ENCODE measurements around the gene KCNF1. TPM values are rescaled to one million over a fixed set of nuclear protein-coding genes. Genes with fewer than 3 reads are reported as not detected.

Gene KCNF1
- total and polyA plus RNA-seq, 2 experiments from 2014 or later: 0.10 to 0.97 TPM

GRCh38 chr2:10916953-10917352 lies 5.2 kb downstream of the KCNF1 start:
- H3F3A ChIP-seq (ENCODE audit: insufficient read depth): no peaks in the 10 kb centered on the region
- H3K79me2 ChIP-seq (ENCODE audit: insufficient read depth): no peaks in the 10 kb centered on the region
- no peak overlapping the region for H3K9ac ChIP-seq
- H2AFZ ChIP-seq: no peak overlapping the region
- in situ Hi-C loops (cut with MboI): no loop called here
- no peak overlapping the region for H3K4me3 ChIP-seq
- H4K20me1 ChIP-seq (ENCODE audit: insufficient read depth): no peaks in the 10 kb centered on the region
- 69 to 74% methylated on average over 6 of the region's 6 CpGs for WGBS, 2 experiments (ENCODE audit: low coverage in 1 of 2, low lambda C conversion rate in 2 of 2, missing lambda C conversion rate in 2 of 2)
- no peaks in the 10 kb centered on the region for H3K36me3 ChIP-seq (ENCODE audit: low read depth)
- H3K9me2 ChIP-seq (ENCODE audit: insufficient read depth): no peaks in the 10 kb centered on the region
- H3K27ac ChIP-seq: no peak overlapping the region
- TF ChIP-seq EZH2phosphoT487 (IDR thresholded peaks at IDR 0.05; ENCODE audit: insufficient read depth, low read depth) (no peak), EZH2 (IDR thresholded peaks at IDR 0.05; ENCODE audit: insufficient read depth, poor library complexity, severe bottlenecking) (no peak)
- H3K4me2 ChIP-seq (ENCODE audit: unreplicated experiment): no peak overlapping the region
- H3K4me1 ChIP-seq (ENCODE audit: insufficient read depth): no peaks in the 10 kb centered on the region
- no peaks in the 10 kb centered on the region for H3K9me3 ChIP-seq (ENCODE audit: low read depth)
- no peaks in the 10 kb centered on the region for H3K27me3 ChIP-seq (replicated peaks; ENCODE audit: insufficient read depth)
- no peak for DNase-seq

- no peaks in the 10 kb centered on the region for H3K9me3 ChIP-seq (ENCODE audit: low read depth)
- H3K27me3 ChIP-seq (replicated peaks; ENCODE audit: insufficient read depth): no peaks in the 10 kb centered on the region
- H3K79me2 ChIP-seq (ENCODE audit: insufficient read depth): no peaks in the 10 kb centered on the region
- in situ Hi-C loops (cut with MboI): no loop called here
- no peak overlapping the region for H3K4me2 ChIP-seq (ENCODE audit: unreplicated experiment)
- H3K9me2 ChIP-seq (ENCODE audit: insufficient read depth): no peaks in the 10 kb centered on the region
- no peaks in the 10 kb centered on the region for H3F3A ChIP-seq (ENCODE audit: insufficient read depth)
- DNase-seq: no peak
- no peak overlapping the region for H3K27ac ChIP-seq
- 75 to 84% methylated on average over 4 of the region's 4 CpGs for WGBS, 2 experiments (ENCODE audit: low coverage in 1 of 2, low lambda C conversion rate in 2 of 2, missing lambda C conversion rate in 2 of 2)
- no peak overlapping the region for H3K9ac ChIP-seq
- no peaks in the 10 kb centered on the region for H3K4me1 ChIP-seq (ENCODE audit: insufficient read depth)
- H3K4me3 ChIP-seq: no peak overlapping the region
- TF ChIP-seq EZH2phosphoT487 (IDR thresholded peaks at IDR 0.05; ENCODE audit: insufficient read depth, low read depth): no peak
- TF ChIP-seq EZH2 (IDR thresholded peaks at IDR 0.05; ENCODE audit: insufficient read depth, poor library complexity, severe bottlenecking): no peak
- no peaks in the 10 kb centered on the region for H4K20me1 ChIP-seq (ENCODE audit: insufficient read depth)
- no peaks in the 10 kb centered on the region for H3K36me3 ChIP-seq (ENCODE audit: low read depth)
- no peak overlapping the region for H2AFZ ChIP-seq
Observed at GRCh38 chr2:10917927-10918326, 6.2 kb downstream of the KCNF1 start.

GRCh38 chr2:10918661-10919409 lies 7.1 kb downstream of the KCNF1 start:
- H3K4me2 ChIP-seq (ENCODE audit: unreplicated experiment): no peak overlapping the region
- 84 to 86% methylated on average over 20 of the region's 20 CpGs for WGBS, 2 experiments (ENCODE audit: low coverage in 1 of 2, low lambda C conversion rate in 2 of 2, missing lambda C conversion rate in 2 of 2)
- no peaks in the 10 kb centered on the region for H3K4me1 ChIP-seq (ENCODE audit: insufficient read depth)
- in situ Hi-C loops (cut with MboI): no loop called here
- H3K9me3 ChIP-seq (ENCODE audit: low read depth): no peaks in the 10 kb centered on the region
- H3K9me2 ChIP-seq (ENCODE audit: insufficient read depth): no peaks in the 10 kb centered on the region
- H3K9ac ChIP-seq: no peak overlapping the region
- H2AFZ ChIP-seq: no peak overlapping the region
- H3K27me3 ChIP-seq (replicated peaks; ENCODE audit: insufficient read depth): no peaks in the 10 kb centered on the region
- no peaks in the 10 kb centered on the region for H3K36me3 ChIP-seq (ENCODE audit: low read depth)
- TF ChIP-seq EZH2phosphoT487 (IDR thresholded peaks at IDR 0.05; ENCODE audit: insufficient read depth, low read depth) (no peak), EZH2 (IDR thresholded peaks at IDR 0.05; ENCODE audit: insufficient read depth, poor library complexity, severe bottlenecking) (no peak)
- no peak overlapping the region for H3K4me3 ChIP-seq
- H4K20me1 ChIP-seq (ENCODE audit: insufficient read depth): no peaks in the 10 kb centered on the region
- no peak overlapping the region for H3K27ac ChIP-seq
- no peaks in the 10 kb centered on the region for H3F3A ChIP-seq (ENCODE audit: insufficient read depth)
- DNase-seq: no peak
- H3K79me2 ChIP-seq (ENCODE audit: insufficient read depth): no peaks in the 10 kb centered on the region

GRCh38 chr2:10919410-10919770 lies 7.7 kb downstream of the KCNF1 start:
- no peaks in the 10 kb centered on the region for H3K36me3 ChIP-seq (ENCODE audit: low read depth)
- WGBS, 2 experiments (ENCODE audit: low coverage in 1 of 2, low lambda C conversion rate in 2 of 2, missing lambda C conversion rate in 2 of 2): 69 to 70% methylated on average over 8 to 9 of the region's 9 CpGs
- H3F3A ChIP-seq (ENCODE audit: insufficient read depth): no peaks in the 10 kb centered on the region
- no peak for DNase-seq
- H3K4me2 ChIP-seq (ENCODE audit: unreplicated experiment): no peak overlapping the region
- no peaks in the 10 kb centered on the region for H3K9me2 ChIP-seq (ENCODE audit: insufficient read depth)
- H3K27me3 ChIP-seq (replicated peaks; ENCODE audit: insufficient read depth): no peaks in the 10 kb centered on the region
- H2AFZ ChIP-seq: no peak overlapping the region
- no peak overlapping the region for H3K4me3 ChIP-seq
- no peaks in the 10 kb centered on the region for H3K79me2 ChIP-seq (ENCODE audit: insufficient read depth)
- in situ Hi-C loops (cut with MboI): no loop called here
- no peak overlapping the region for H3K27ac ChIP-seq
- no peak overlapping the region for H3K9ac ChIP-seq
- H4K20me1 ChIP-seq (ENCODE audit: insufficient read depth): no peaks in the 10 kb centered on the region
- H3K4me1 ChIP-seq (ENCODE audit: insufficient read depth): no peaks in the 10 kb centered on the region
- no peak for TF ChIP-seq EZH2phosphoT487 (IDR thresholded peaks at IDR 0.05; ENCODE audit: insufficient read depth, low read depth)
- TF ChIP-seq EZH2 (IDR thresholded peaks at IDR 0.05; ENCODE audit: insufficient read depth, poor library complexity, severe bottlenecking): no peak
- no peaks in the 10 kb centered on the region for H3K9me3 ChIP-seq (ENCODE audit: low read depth)

All from GM23248 (cell line).